Measurements from ENCODE around the gene E2F2.

E2F2 gene

DNA sequence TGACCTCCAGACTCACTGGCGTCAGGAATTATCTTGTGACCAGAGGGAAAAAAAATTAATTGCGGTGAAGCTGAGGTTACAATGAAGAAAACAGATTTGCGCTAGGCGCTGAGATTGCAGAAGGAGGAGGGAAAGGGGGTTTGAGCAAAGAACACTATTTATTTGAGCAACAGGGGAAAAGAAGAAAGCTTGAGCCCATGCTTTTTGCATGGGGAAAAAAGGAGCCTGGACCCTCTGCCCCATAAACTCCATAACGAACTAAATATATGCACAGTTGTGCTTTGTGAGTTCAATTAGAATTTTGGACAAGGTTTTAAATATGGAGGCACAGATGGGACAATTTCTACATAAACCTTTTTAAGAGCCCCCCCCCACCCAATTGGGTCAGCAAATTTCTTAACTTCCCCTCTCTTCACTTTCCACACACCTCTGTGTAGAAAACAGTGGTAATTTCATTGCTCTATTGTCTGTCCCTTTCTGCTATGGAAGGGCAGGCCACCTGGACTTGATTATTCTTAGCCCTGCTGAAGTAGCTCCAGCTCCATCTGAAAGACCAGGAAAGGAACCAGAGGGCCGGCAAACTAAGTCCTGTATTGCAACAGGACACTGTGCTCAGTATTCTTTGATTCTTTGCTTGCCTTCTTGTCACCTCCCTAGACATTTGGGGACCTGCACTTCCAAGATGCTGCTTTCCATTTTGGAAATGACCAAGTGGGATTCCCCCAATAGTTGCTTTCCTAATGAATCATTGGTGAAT is 29.1 kb upstream of the E2F2 start:
- TF ChIP-seq JUND (IDR thresholded peaks at IDR 0.05; ENCODE audit: low read depth) = no peak
- in situ Hi-C loops (cut with HindIII; ENCODE audit: low pct_unique_long_range_greater_than_20kb, low sequenced_read_pairs) = no loop called here
- DNase-seq (ENCODE audit: low read depth in 1 of 2, low spot score in 1 of 2) = no peak

DNA sequence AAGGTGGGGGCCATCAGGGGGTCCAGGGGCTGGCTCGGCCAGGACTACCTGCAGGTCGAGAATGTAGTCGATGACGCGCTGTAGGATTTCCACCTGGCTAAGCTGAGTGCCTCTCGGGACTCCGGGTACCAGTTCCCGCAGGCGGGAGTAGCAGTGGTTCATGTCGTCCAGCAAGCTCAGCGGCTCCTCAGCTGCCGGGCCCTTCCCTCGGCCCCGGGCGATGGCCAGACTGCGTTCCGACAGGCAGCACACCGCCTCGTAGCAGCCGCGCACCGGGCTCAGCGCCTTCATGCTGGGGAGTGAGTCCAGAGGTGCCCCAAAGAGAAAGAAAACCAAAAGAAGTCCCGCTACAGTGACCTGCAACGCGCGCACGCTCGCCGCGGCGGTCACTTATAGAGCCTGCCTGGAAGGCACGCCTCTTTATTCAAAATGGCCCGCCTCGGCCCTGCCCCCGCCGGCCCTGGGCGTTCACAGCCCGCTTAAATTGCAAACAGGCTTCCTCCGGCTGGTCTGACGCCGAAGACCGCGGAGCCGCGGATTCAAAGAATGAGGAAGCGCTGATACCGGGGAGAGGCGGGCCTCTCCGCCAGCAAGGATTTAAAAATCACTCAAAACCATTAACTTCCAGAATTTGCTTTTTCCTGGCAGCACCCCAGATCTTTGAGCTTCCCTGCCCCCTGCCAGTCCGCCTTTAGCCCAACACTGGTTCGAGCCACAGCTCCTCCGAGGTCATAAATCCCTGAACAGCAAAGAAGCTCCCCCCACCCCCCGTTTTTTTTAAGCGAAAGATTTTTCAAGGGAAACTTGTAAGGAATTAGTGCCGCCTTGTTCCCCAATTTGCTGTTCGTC is 28.3 kb upstream of the E2F2 start, which contains the start of gene ID3:
Gene ID3 (minus strand): TSS at position 366 of the 849 bp plus-strand sequence. CDS start 75 bp downstream, at position 291.
- DNase-seq (ENCODE audit: low read depth in 1 of 2, low spot score in 1 of 2) = peak; percentile 58 to 95
- in situ Hi-C loops (cut with HindIII; ENCODE audit: low pct_unique_long_range_greater_than_20kb, low sequenced_read_pairs) = no loop called here
- no peak for TF ChIP-seq JUND (IDR thresholded peaks at IDR 0.05; ENCODE audit: low read depth)

GRCh38 chr1:23558872-23559135 is 27.8 kb upstream of the E2F2 start:
- no peak for TF ChIP-seq JUND (IDR thresholded peaks at IDR 0.05; ENCODE audit: low read depth)
- DNase-seq (ENCODE audit: low read depth in 1 of 2, low spot score in 1 of 2) = peak in 1 of 2 experiments; percentile 19
- in situ Hi-C loops (cut with HindIII; ENCODE audit: low pct_unique_long_range_greater_than_20kb, low sequenced_read_pairs) = no loop called here

- DNase-seq (ENCODE audit: low read depth in 1 of 2, low spot score in 1 of 2) = peak in 1 of 2 experiments; percentile 69
- in situ Hi-C loops (cut with HindIII; ENCODE audit: low pct_unique_long_range_greater_than_20kb, low sequenced_read_pairs) = no loop called here
- no peak for TF ChIP-seq JUND (IDR thresholded peaks at IDR 0.05; ENCODE audit: low read depth)
These were observed 27.3 kb upstream of the E2F2 start for GRCh38 chr1:23558140-23558871.

DNA sequence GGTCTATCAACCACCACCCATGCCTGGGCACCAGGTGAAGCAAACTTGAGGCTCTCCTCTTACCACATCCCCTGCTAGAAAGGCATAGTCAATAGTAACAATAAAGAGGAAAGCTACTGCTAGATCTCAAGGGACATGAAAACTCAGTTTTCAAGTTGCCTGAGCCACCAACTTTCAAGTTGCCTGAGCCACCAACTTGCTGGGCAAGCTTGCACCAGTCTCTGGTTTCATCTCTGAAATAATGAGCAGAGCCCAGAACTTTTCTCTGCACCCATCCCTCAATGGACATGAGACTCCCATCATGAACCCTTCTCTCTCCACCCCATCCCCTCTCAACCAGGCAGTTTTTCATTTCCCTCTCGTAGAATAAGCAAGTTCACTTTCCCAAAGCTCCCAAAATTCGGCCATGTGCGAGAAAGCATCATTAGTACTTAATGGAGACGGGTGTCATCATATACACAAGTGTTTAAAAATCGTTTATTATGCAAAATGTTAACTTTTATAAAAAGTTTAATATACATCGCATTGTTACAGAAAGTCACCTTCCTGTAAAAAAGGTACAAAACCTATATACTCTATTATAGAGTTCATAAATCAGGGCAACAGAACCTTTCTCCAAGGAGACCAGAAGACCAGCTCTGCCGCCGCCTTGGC is 26.6 kb upstream of the E2F2 start:
- in situ Hi-C loops (cut with HindIII; ENCODE audit: low pct_unique_long_range_greater_than_20kb, low sequenced_read_pairs) = no loop called here
- 0 out of 2 replicates have a peak, but pooled peaks have one; percentile 34 for TF ChIP-seq JUND (IDR thresholded peaks at IDR 0.05; ENCODE audit: low read depth)

GRCh38 chr1:23556635-23557470 is 25.8 kb upstream of the E2F2 start:
- in situ Hi-C loops (cut with HindIII; ENCODE audit: low pct_unique_long_range_greater_than_20kb, low sequenced_read_pairs) = no loop called here
- peak; percentile 39 to 76 for DNase-seq (ENCODE audit: low read depth in 1 of 2, low spot score in 1 of 2)
- peak; percentile 67 for TF ChIP-seq JUND (IDR thresholded peaks at IDR 0.05; ENCODE audit: low read depth)

More for the DNA sequence above, 26.6 kb upstream of the E2F2 start:
- DNase-seq (ENCODE audit: low read depth in 1 of 2, low spot score in 1 of 2) = no peak

GRCh38 chr1:23555986-23556634 is 25.1 kb upstream of the E2F2 start:
- TF ChIP-seq JUND (IDR thresholded peaks at IDR 0.05; ENCODE audit: low read depth) = no peak
- in situ Hi-C loops (cut with HindIII; ENCODE audit: low pct_unique_long_range_greater_than_20kb, low sequenced_read_pairs) = no loop called here
- peak in 1 of 2 experiments; percentile 44 for DNase-seq (ENCODE audit: low read depth in 1 of 2, low spot score in 1 of 2)

GRCh38 chr1:23555270-23555985 is 24.4 kb upstream of the E2F2 start:
- DNase-seq (ENCODE audit: low read depth in 1 of 2, low spot score in 1 of 2) = peak in 1 of 2 experiments; percentile 31
- in situ Hi-C loops (cut with HindIII; ENCODE audit: low pct_unique_long_range_greater_than_20kb, low sequenced_read_pairs) = no loop called here
- TF ChIP-seq JUND (IDR thresholded peaks at IDR 0.05; ENCODE audit: low read depth) = no peak

DNA sequence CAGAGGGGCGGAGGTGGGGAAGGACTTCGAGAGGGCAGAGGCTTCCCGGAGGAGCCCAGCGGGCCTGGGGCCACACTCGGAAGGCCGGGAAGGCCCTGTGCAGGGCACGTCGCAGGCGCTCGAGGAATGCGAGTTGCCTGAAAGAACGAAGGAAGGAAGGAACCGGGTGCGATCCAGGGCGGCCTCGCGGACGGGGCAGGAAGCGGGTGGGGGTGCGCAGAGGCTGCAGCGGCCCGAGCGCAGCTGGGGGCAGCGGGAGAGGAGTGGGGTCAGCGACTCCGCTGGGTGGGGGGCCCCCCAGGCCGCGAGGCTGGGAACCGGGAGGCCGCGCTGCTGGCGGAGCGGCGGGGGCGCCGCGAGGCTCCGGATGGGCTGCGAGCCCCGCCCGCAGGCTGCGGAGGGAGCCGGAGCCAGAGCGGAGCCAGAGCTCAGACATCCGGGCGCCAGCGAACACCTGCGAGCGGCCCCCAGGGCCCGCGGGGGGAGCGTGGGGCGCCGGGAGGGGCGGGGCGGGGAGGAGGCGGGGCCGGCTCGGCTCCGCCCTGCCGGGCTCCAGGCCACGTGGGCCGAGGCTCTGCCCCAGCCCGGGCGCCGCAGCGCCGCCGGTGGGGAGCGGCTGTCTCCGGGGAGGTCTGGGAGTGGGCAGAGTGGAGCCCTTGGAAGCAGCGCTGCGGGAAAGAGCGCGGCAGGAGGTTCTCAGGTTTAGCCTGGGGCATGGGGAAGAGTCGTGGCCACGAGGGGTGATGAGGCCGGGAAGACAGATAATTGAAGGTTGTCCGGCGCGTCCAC is 23.6 kb upstream of the E2F2 start:
- no peak for TF ChIP-seq JUND (IDR thresholded peaks at IDR 0.05; ENCODE audit: low read depth)
- peak; percentile 42 to 90 for DNase-seq (ENCODE audit: low read depth in 1 of 2, low spot score in 1 of 2)
- in situ Hi-C loops (cut with HindIII; ENCODE audit: low pct_unique_long_range_greater_than_20kb, low sequenced_read_pairs) = no loop called here

- TF ChIP-seq JUND (IDR thresholded peaks at IDR 0.05; ENCODE audit: low read depth) = no peak
- in situ Hi-C loops (cut with HindIII; ENCODE audit: low pct_unique_long_range_greater_than_20kb, low sequenced_read_pairs) = no loop called here
- DNase-seq (ENCODE audit: low read depth in 1 of 2, low spot score in 1 of 2) = no peak
These were observed 23.1 kb upstream of the E2F2 start for GRCh38 chr1:23554127-23554480.

All from T47D (cell line).